Measurements from ENCODE around the gene KLF15. TPM values are rescaled to one million over a fixed set of nuclear protein-coding genes. Genes with fewer than 3 reads are reported as not detected.

KLF15 gene
- total and polyA plus RNA-seq, 4 donors: 7.9 to 26.9 (median 21.0) TPM

GRCh38 chr3:126349611-126350501 is 7.4 kb downstream of the KLF15 start:
- H3K27ac ChIP-seq (ENCODE audit: low read depth, low read length): no peak overlapping the region
- peaks cover 83% of the 10 kb centered on the region for H3K36me3 ChIP-seq (ENCODE audit: control insufficient read depth, insufficient read depth, low read length)
- no peak for DNase-seq (ENCODE audit: low read depth in 4 of 6, low spot score in 6 of 6)
- no peaks in the 10 kb centered on the region for H3K9me3 ChIP-seq (ENCODE audit: control insufficient read depth, insufficient read depth, low read length)
- 83% methylated on average over 9 of the region's 15 CpGs for WGBS (ENCODE audit: insufficient coverage)
- H3K27me3 ChIP-seq (ENCODE audit: control insufficient read depth, insufficient read depth, low read length): no peaks in the 10 kb centered on the region
- no peak overlapping the region for H3K4me3 ChIP-seq (ENCODE audit: low read depth, low read length)
- peaks cover 57% of the 10 kb centered on the region for H3K4me1 ChIP-seq (ENCODE audit: control insufficient read depth, insufficient read depth, low read length)

GRCh38 chr3:126349071-126349470 is 8.1 kb downstream of the KLF15 start:
- Histone ChIP-seq H3K4me1 (ENCODE audit: control insufficient read depth, insufficient read depth, low read length) (peaks cover 53% of the 10 kb centered on the region), H3K36me3 (ENCODE audit: control insufficient read depth, insufficient read depth, low read length) (peaks cover 87% of the 10 kb centered on the region), H3K27ac (ENCODE audit: low read depth, low read length) (no peak overlapping the region), H3K4me3 (ENCODE audit: low read depth, low read length) (no peak overlapping the region), H3K9me3 (ENCODE audit: control insufficient read depth, insufficient read depth, low read length) (no peaks in the 10 kb centered on the region), H3K27me3 (ENCODE audit: control insufficient read depth, insufficient read depth, low read length) (no peaks in the 10 kb centered on the region)
- no peak for DNase-seq (ENCODE audit: low read depth in 4 of 6, low spot score in 6 of 6)
- 81% methylated on average over 6 of the region's 6 CpGs for WGBS (ENCODE audit: insufficient coverage)

GRCh38 chr3:126348308-126348920 is 8.8 kb downstream of the KLF15 start:
- peaks cover 52% of the 10 kb centered on the region for H3K4me1 ChIP-seq (ENCODE audit: control insufficient read depth, insufficient read depth, low read length)
- WGBS (ENCODE audit: insufficient coverage): 91% methylated on average over 12 of the region's 12 CpGs
- H3K9me3 ChIP-seq (ENCODE audit: control insufficient read depth, insufficient read depth, low read length): no peaks in the 10 kb centered on the region
- H3K27ac ChIP-seq (ENCODE audit: low read depth, low read length): no peak overlapping the region
- no peaks in the 10 kb centered on the region for H3K27me3 ChIP-seq (ENCODE audit: control insufficient read depth, insufficient read depth, low read length)
- no peak for DNase-seq (ENCODE audit: low read depth in 4 of 6, low spot score in 6 of 6)
- no peak overlapping the region for H3K4me3 ChIP-seq (ENCODE audit: low read depth, low read length)
- H3K36me3 ChIP-seq (ENCODE audit: control insufficient read depth, insufficient read depth, low read length): peaks cover 89% of the 10 kb centered on the region

- Histone ChIP-seq H3K27ac (ENCODE audit: low read depth, low read length) (no peak overlapping the region), H3K36me3 (ENCODE audit: control insufficient read depth, insufficient read depth, low read length) (peaks cover 87% of the 10 kb centered on the region), H3K4me3 (ENCODE audit: low read depth, low read length) (no peak overlapping the region), H3K27me3 (ENCODE audit: control insufficient read depth, insufficient read depth, low read length) (no peaks in the 10 kb centered on the region), H3K4me1 (ENCODE audit: control insufficient read depth, insufficient read depth, low read length) (peaks cover 58% of the 10 kb centered on the region), H3K9me3 (ENCODE audit: control insufficient read depth, insufficient read depth, low read length) (no peaks in the 10 kb centered on the region)
- no peak for DNase-seq (ENCODE audit: low read depth in 4 of 6, low spot score in 6 of 6)
- WGBS (ENCODE audit: insufficient coverage): 64% methylated on average over 5 of the region's 8 CpGs
Observed at GRCh38 chr3:126347543-126348161, 9.6 kb downstream of the KLF15 start.

- Histone ChIP-seq H3K36me3 (ENCODE audit: control insufficient read depth, insufficient read depth, low read length) (peaks cover 78% of the 10 kb centered on the region), H3K27me3 (ENCODE audit: control insufficient read depth, insufficient read depth, low read length) (no peaks in the 10 kb centered on the region), H3K9me3 (ENCODE audit: control insufficient read depth, insufficient read depth, low read length) (no peaks in the 10 kb centered on the region), H3K27ac (ENCODE audit: low read depth, low read length) (no peak overlapping the region), H3K4me3 (ENCODE audit: low read depth, low read length) (no peak overlapping the region), H3K4me1 (ENCODE audit: control insufficient read depth, insufficient read depth, low read length) (peaks cover 51% of the 10 kb centered on the region)
- no peak for DNase-seq (ENCODE audit: low read depth in 4 of 6, low spot score in 6 of 6)
- 90% methylated on average over 1 of the region's 2 CpGs for WGBS (ENCODE audit: insufficient coverage)
Observed at GRCh38 chr3:126346466-126346865, 10.7 kb downstream of the KLF15 start.

- peaks cover 74% of the 10 kb centered on the region for H3K36me3 ChIP-seq (ENCODE audit: control insufficient read depth, insufficient read depth, low read length)
- no peak overlapping the region for H3K27ac ChIP-seq (ENCODE audit: low read depth, low read length)
- H3K9me3 ChIP-seq (ENCODE audit: control insufficient read depth, insufficient read depth, low read length): no peaks in the 10 kb centered on the region
- no peak for DNase-seq (ENCODE audit: low read depth in 4 of 6, low spot score in 6 of 6)
- 94% methylated on average over 5 of the region's 5 CpGs for WGBS (ENCODE audit: insufficient coverage)
- no peaks in the 10 kb centered on the region for H3K27me3 ChIP-seq (ENCODE audit: control insufficient read depth, insufficient read depth, low read length)
- H3K4me1 ChIP-seq (ENCODE audit: control insufficient read depth, insufficient read depth, low read length): peaks cover 49% of the 10 kb centered on the region
- H3K4me3 ChIP-seq (ENCODE audit: low read depth, low read length): no peak overlapping the region
Observed at GRCh38 chr3:126345641-126346460, 11.4 kb downstream of the KLF15 start.

GRCh38 chr3:126345231-126345630 is 12.0 kb downstream of the KLF15 start:
- WGBS (ENCODE audit: insufficient coverage): 90% methylated on average over 7 of the region's 7 CpGs
- H3K27ac ChIP-seq (ENCODE audit: low read depth, low read length): no peak overlapping the region
- H3K27me3 ChIP-seq (ENCODE audit: control insufficient read depth, insufficient read depth, low read length): no peaks in the 10 kb centered on the region
- H3K36me3 ChIP-seq (ENCODE audit: control insufficient read depth, insufficient read depth, low read length): peaks cover 73% of the 10 kb centered on the region
- no peak for DNase-seq (ENCODE audit: low read depth in 4 of 6, low spot score in 6 of 6)
- no peak overlapping the region for H3K4me3 ChIP-seq (ENCODE audit: low read depth, low read length)
- peaks cover 49% of the 10 kb centered on the region for H3K4me1 ChIP-seq (ENCODE audit: control insufficient read depth, insufficient read depth, low read length)
- H3K9me3 ChIP-seq (ENCODE audit: control insufficient read depth, insufficient read depth, low read length): no peaks in the 10 kb centered on the region

- no peak for DNase-seq (ENCODE audit: low read depth in 4 of 6, low spot score in 6 of 6)
- H3K27me3 ChIP-seq (ENCODE audit: control insufficient read depth, insufficient read depth, low read length): no peaks in the 10 kb centered on the region
- no peaks in the 10 kb centered on the region for H3K9me3 ChIP-seq (ENCODE audit: control insufficient read depth, insufficient read depth, low read length)
- 93% methylated on average over 8 of the region's 9 CpGs for WGBS (ENCODE audit: insufficient coverage)
- H3K4me1 ChIP-seq (ENCODE audit: control insufficient read depth, insufficient read depth, low read length): peaks cover 52% of the 10 kb centered on the region
- H3K36me3 ChIP-seq (ENCODE audit: control insufficient read depth, insufficient read depth, low read length): peaks cover 68% of the 10 kb centered on the region
- H3K4me3 ChIP-seq (ENCODE audit: low read depth, low read length): no peak overlapping the region
- no peak overlapping the region for H3K27ac ChIP-seq (ENCODE audit: low read depth, low read length)
Observed at GRCh38 chr3:126344380-126345041, 12.7 kb downstream of the KLF15 start.

- peaks cover 54% of the 10 kb centered on the region for H3K4me1 ChIP-seq (ENCODE audit: control insufficient read depth, insufficient read depth, low read length)
- H3K4me3 ChIP-seq (ENCODE audit: low read depth, low read length): no peak overlapping the region
- no peaks in the 10 kb centered on the region for H3K9me3 ChIP-seq (ENCODE audit: control insufficient read depth, insufficient read depth, low read length)
- no peak overlapping the region for H3K27ac ChIP-seq (ENCODE audit: low read depth, low read length)
- no peak for DNase-seq (ENCODE audit: low read depth in 4 of 6, low spot score in 6 of 6)
- H3K36me3 ChIP-seq (ENCODE audit: control insufficient read depth, insufficient read depth, low read length): peaks cover 59% of the 10 kb centered on the region
- H3K27me3 ChIP-seq (ENCODE audit: control insufficient read depth, insufficient read depth, low read length): no peaks in the 10 kb centered on the region
- 93% methylated on average over 29 of the region's 32 CpGs for WGBS (ENCODE audit: insufficient coverage)
Observed at GRCh38 chr3:126343649-126344035, 13.6 kb downstream of the KLF15 start.

Data from spinal cord (tissue), 10 donors.